RWPE1 (cell line): ENCODE measurements around the gene FADS6.
"Not testable (repeated sequence)": the region's sequence is repeated elsewhere in the genome, so short reads cannot be mapped to it uniquely, and the experiment has no call there.

Experiments
- CTCF ChIA-PET: fragments of 350-600 bp; sonication (Branson Sonifier 250); formaldehyde crosslinking; extraction: SDS; loops from one replicate; lab custom pipeline; 2021; lab: Yijun Ruan, JAX
- POLR2A ChIA-PET: fragments of 400-600 bp; formaldehyde crosslinking; extraction: SDS; loops from one replicate; lab custom pipeline; 2020; ENCODE audit warnings: antibody characterized with exemption; ENCODE audit not compliant: low non-redundant PET; lab: Yijun Ruan, JAX
- DNase-seq: peaks from one replicate; pipeline ENCODE4 v3.0.0; 2012; ENCODE audit warnings: low spot score
- H3K27ac ChIP-seq: fragments of 450-650 bp; 2 replicates; pipeline ENCODE4 v1.5.1; 2017
- CTCF ChIP-seq: fragments of 450-650 bp; conservative IDR thresholded peaks from 2 replicates; pipeline ENCODE4 v1.5.1; 2017; ENCODE audit warnings: low read depth, mild to moderate bottlenecking

The FADS6 gene

GRCh38 chr17:74870512-74870911 lies 22.9 kb downstream of the FADS6 start:
- POLR2A ChIA-PET: interaction anchor here (0.5 kb wide), 1 partner anchor 13 kb away, joined by 3 read pairs; no protein-coding TSS in a partner anchor
- TF ChIP-seq CTCF: no peak

GRCh38 chr17:74870028-74870427 lies 23.4 kb downstream of the FADS6 start:
- H3K27ac ChIP-seq, POLR2A ChIA-PET, DNase-seq: not testable (repeated sequence)
- CTCF ChIA-PET: interaction anchor here (0.6 kb wide), 1 partner anchor 79 kb away, joined by 3 read pairs; no protein-coding TSS in a partner anchor

More at GRCh38 chr17:74870512-74870911, 22.9 kb downstream of the FADS6 start:
- CTCF ChIA-PET: interaction anchor here (0.6 kb wide), 2 partner anchors 8 to 135 kb away, joined by 3 read pairs; no protein-coding TSS in a partner anchor
- no peak overlapping the region for H3K27ac ChIP-seq
- DNase-seq: no peak

GRCh38 chr17:74868908-74869255 lies 24.6 kb downstream of the FADS6 start:
- ChIA-PET POLR2A (no interaction called here), CTCF (interaction anchor here (0.6 kb wide), 1 partner anchor 138 kb away, joined by 3 read pairs; no protein-coding TSS in a partner anchor)
- no peak for TF ChIP-seq CTCF
- no peak overlapping the region for H3K27ac ChIP-seq
- no peak for DNase-seq

- ChIA-PET POLR2A (interaction anchor here (0.5 kb wide), 1 partner anchor 92 kb away, joined by 4 read pairs; the partner anchor contains the start of gene NAT9), CTCF (interaction anchor here (0.6 kb wide), 1 partner anchor 139 kb away, joined by 3 read pairs; no protein-coding TSS in a partner anchor)
- DNase-seq: no peak
- TF ChIP-seq CTCF: no peak
- H3K27ac ChIP-seq: no peak overlapping the region; the same call in 1 of the 2 replicates
Observed at GRCh38 chr17:74868251-74868907, 25.1 kb downstream of the FADS6 start.

GRCh38 chr17:74866198-74866835 lies 27.1 kb downstream of the FADS6 start:
- CTCF ChIA-PET: interaction anchor here (0.6 to 1.5 kb wide), 4 partner anchors 67 to 121 kb away, joined by 3 to 9 read pairs (median 4); no protein-coding TSS in a partner anchor
- H3K27ac ChIP-seq: peak overlapping the region; percentile 7; the same call in 1 of the 2 replicates
- TF ChIP-seq CTCF: no peak
- DNase-seq: no peak
- POLR2A ChIA-PET: no interaction called here

- DNase-seq: no peak
- peak overlapping the region; percentile 7; the same call in 1 of the 2 replicates for H3K27ac ChIP-seq
- ChIA-PET CTCF (interaction anchor here (0.6 to 4.0 kb wide), 9 partner anchors 10 to 92 kb away, joined by 3 to 30 read pairs (median 4); no protein-coding TSS in a partner anchor), POLR2A (interaction anchor here (0.7 kb wide), 1 partner anchor 75 kb away, joined by 3 read pairs; no protein-coding TSS in a partner anchor)
- no peak for TF ChIP-seq CTCF
Observed at GRCh38 chr17:74865504-74866197, 27.8 kb downstream of the FADS6 start.
